Right lobe of liver (tissue), 4 donors: ENCODE results near the gene CLCN3.

ENCODE experiments used
- CTCF ChIP-seq, 4 donors: fragments of 200-600 bp in 3 of 4; fragments of 450-650 bp in 1 of 4; IDR thresholded peaks; one replicate each; pipeline versions ENCODE4 v1.5.1 to v1.8.0; 2016 to 2022; ENCODE audit warnings: antibody characterized with exemption in 4 of 4, mild to moderate bottlenecking in 2 of 4
- POLR2A ChIP-seq: fragments of 450-650 bp; IDR thresholded peaks from one replicate; pipeline ENCODE4 v1.6.1; 2017; ENCODE audit warnings: antibody characterized with exemption, mild to moderate bottlenecking
- donor health status: DM: no; HTN: no; CAD: no.
- donor health status: DM: no; HTN: no; CAD: no.
- donor health status: DM: no; HTN: yes; CAD: no.

- TF ChIP-seq POLR2A (no peak), CTCF (IDR thresholded peaks at IDR 0.05) (no peak)
Observed at GRCh38 chr4:169634975-169635374, 14.6 kb downstream of the CLCN3 start.
